SK-N-SH treated with all-trans-retinoic acid at 6 μM for 48 hours (cell line): ENCODE data around the gene CDC25C.
"Not testable (repeated sequence)": the region's sequence is repeated elsewhere in the genome, so short reads cannot be mapped to it uniquely, and the experiment has no call there.

Experiments
- ATAC-seq: fragments of 200-7000 bp; cut with Tn5 transposase; 3 replicates; pipeline ENCODE4 v1.9.1; 2020; ENCODE audit warnings: mild to moderate bottlenecking, moderate library complexity
- CREB5 ChIP-seq: fragments of 250-450 bp; sonication (Bioruptor Pico); IDR thresholded peaks from 2 replicates; pipeline ENCODE4 v1.5.1; 2020; ENCODE audit warnings: low read depth, mild to moderate bottlenecking, moderate library complexity
- CSDC2 ChIP-seq: fragments of 250-450 bp; sonication (Bioruptor Pico); IDR thresholded peaks from 2 replicates; pipeline ENCODE4 v1.5.0; 2020; ENCODE audit warnings: mild to moderate bottlenecking, moderate library complexity
- CSRNP3 ChIP-seq: fragments of 250-450 bp; sonication (Bioruptor Pico); IDR thresholded peaks from 2 replicates; pipeline ENCODE4 v1.5.1; 2021; ENCODE audit warnings: mild to moderate bottlenecking, moderate library complexity
- ESRRG ChIP-seq: fragments of 250-450 bp; sonication (Bioruptor Pico); IDR thresholded peaks from 2 replicates; pipeline ENCODE4 v1.6.1; 2021; ENCODE audit warnings: mild to moderate bottlenecking
- GLIS3 ChIP-seq: fragments of 250-450 bp; sonication (Bioruptor Pico); IDR thresholded peaks from 2 replicates; pipeline ENCODE4 v1.5.0; 2020; ENCODE audit warnings: mild to moderate bottlenecking, moderate library complexity
- ISL1 ChIP-seq: fragments of 250-450 bp; sonication (Bioruptor Pico); IDR thresholded peaks from 2 replicates; pipeline ENCODE4 v2.1.2; 2022; ENCODE audit warnings: mild to moderate bottlenecking, moderate library complexity
- OSR1 ChIP-seq: fragments of 250-450 bp; sonication (Bioruptor Pico); IDR thresholded peaks from 2 replicates; pipeline ENCODE4 v1.8.0; 2022; ENCODE audit warnings: moderate library complexity, mild to moderate bottlenecking, inconsistent platforms
- PATZ1 ChIP-seq: fragments of 250-450 bp; sonication (Bioruptor Pico); IDR thresholded peaks from 2 replicates; pipeline ENCODE4 v1.8.0; 2020; ENCODE audit warnings: mild to moderate bottlenecking, moderate library complexity, borderline replicate concordance
- POU6F1 ChIP-seq: fragments of 250-450 bp; sonication (Bioruptor Pico); IDR thresholded peaks from 2 replicates; pipeline ENCODE4 v1.8.0; 2021; ENCODE audit warnings: low read depth, mild to moderate bottlenecking, moderate library complexity, borderline replicate concordance
- PPARA ChIP-seq: fragments of 250-450 bp; sonication (Bioruptor Pico); IDR thresholded peaks from 2 replicates; pipeline ENCODE4 v1.5.0; 2020; ENCODE audit warnings: mild to moderate bottlenecking, borderline replicate concordance
- RARB ChIP-seq: fragments of 250-450 bp; sonication (Bioruptor Pico); IDR thresholded peaks from 2 replicates; pipeline ENCODE4 v1.8.0; 2021; ENCODE audit warnings: mild to moderate bottlenecking, moderate library complexity
- SNAI2 ChIP-seq: fragments of 250-450 bp; sonication (Bioruptor Pico); IDR thresholded peaks from 2 replicates; pipeline ENCODE4 v1.5.0; 2020; ENCODE audit warnings: mild to moderate bottlenecking, moderate library complexity
- TCF4 ChIP-seq: fragments of 250-450 bp; sonication (Bioruptor Pico); IDR thresholded peaks from 2 replicates; pipeline ENCODE4 v1.8.0; 2021; ENCODE audit warnings: mild to moderate bottlenecking, moderate library complexity, borderline replicate concordance
- TOX ChIP-seq: fragments of 250-450 bp; sonication (Bioruptor Pico); IDR thresholded peaks from 2 replicates; pipeline ENCODE4 v1.8.0; 2021; ENCODE audit warnings: mild to moderate bottlenecking, moderate library complexity, borderline replicate concordance
- TSHZ2 ChIP-seq: fragments of 250-450 bp; sonication (Bioruptor Pico); IDR thresholded peaks from 2 replicates; pipeline ENCODE4 v1.5.0; 2020; ENCODE audit warnings: mild to moderate bottlenecking, moderate library complexity
- ZC3H10 ChIP-seq: fragments of 250-450 bp; sonication (Bioruptor Pico); IDR thresholded peaks from 2 replicates; pipeline ENCODE4 v1.5.1; 2021; ENCODE audit warnings: mild to moderate bottlenecking, moderate library complexity
- ZFP3 ChIP-seq: fragments of 250-450 bp; sonication (Bioruptor Pico); IDR thresholded peaks from 2 replicates; pipeline ENCODE4 v1.5.0; 2020; ENCODE audit warnings: mild to moderate bottlenecking, moderate library complexity
- ZFP30 ChIP-seq: fragments of 450-650 bp; formaldehyde crosslinking; IDR thresholded peaks from 2 replicates; pipeline ENCODE4 v1.5.0; 2022; ENCODE audit warnings: mild to moderate bottlenecking, moderate library complexity
- ZNF565 ChIP-seq: fragments of 450-650 bp; formaldehyde crosslinking; conservative IDR thresholded peaks from 2 replicates; pipeline ENCODE4 v1.5.0; 2020; ENCODE audit warnings: low read depth, mild to moderate bottlenecking, moderate library complexity
- ZNF70 ChIP-seq: fragments of 450-650 bp; formaldehyde crosslinking; IDR thresholded peaks from 2 replicates; pipeline ENCODE4 v1.5.0; 2020; ENCODE audit warnings: mild to moderate bottlenecking, moderate library complexity
- ZNF8 ChIP-seq: fragments of 450-650 bp; formaldehyde crosslinking; IDR thresholded peaks from 2 replicates; pipeline ENCODE4 v1.5.0; 2020; ENCODE audit warnings: mild to moderate bottlenecking, moderate library complexity

CDC25C gene

GRCh38 chr5:138334867-138335447 is 3.4 kb upstream of the CDC25C start:
- no peak for ATAC-seq
- no peak for TF ChIP-seq ZC3H10
- TF ChIP-seq ZNF70 (CRISPR knock-in tag), result no peak
- no peak for TF ChIP-seq TSHZ2 (CRISPR knock-in tag)
- no peak for TF ChIP-seq CREB5
- no peak for TF ChIP-seq PATZ1
- no peak for TF ChIP-seq ZFP30 (CRISPR knock-in tag)
- TF ChIP-seq RARB, result no peak
- no peak for TF ChIP-seq TCF4 (CRISPR knock-in tag)
- TF ChIP-seq TOX (CRISPR knock-in tag), result no peak
- no peak for TF ChIP-seq SNAI2 (CRISPR knock-in tag)
- TF ChIP-seq ESRRG (CRISPR knock-in tag), result no peak
- TF ChIP-seq ISL1 (CRISPR knock-in tag), result no peak

- peak; percentile 4 for ATAC-seq
- TF ChIP-seq CSDC2 (CRISPR knock-in tag), result no peak
- TF ChIP-seq ZFP30 (CRISPR knock-in tag), result no peak
- TF ChIP-seq POU6F1 (CRISPR knock-in tag), result no peak
- no peak for TF ChIP-seq ZNF70 (CRISPR knock-in tag)
- no peak for TF ChIP-seq ZFP3 (CRISPR knock-in tag)
- no peak for TF ChIP-seq ZC3H10
- TF ChIP-seq GLIS3 (CRISPR knock-in tag), result no peak
- no peak for TF ChIP-seq SNAI2 (CRISPR knock-in tag)
- no peak for TF ChIP-seq ISL1 (CRISPR knock-in tag)
- TF ChIP-seq PATZ1, result no peak
- no peak for TF ChIP-seq PPARA (CRISPR knock-in tag)
- TF ChIP-seq OSR1 (CRISPR knock-in tag), result no peak
- no peak for TF ChIP-seq TOX (CRISPR knock-in tag)
- no peak for TF ChIP-seq CSRNP3 (CRISPR knock-in tag)
- TF ChIP-seq CREB5, result no peak
- TF ChIP-seq TCF4 (CRISPR knock-in tag), result no peak
- no peak for TF ChIP-seq ZNF565 (CRISPR knock-in tag)
- no peak for TF ChIP-seq RARB
- no peak for TF ChIP-seq ZNF8 (CRISPR knock-in tag)
Measured at GRCh38 chr5:138330813-138331448, 673 bp downstream of the CDC25C start.

- ATAC-seq, result not testable (repeated sequence)
Measured at GRCh38 chr5:138318211-138318610, 13.4 kb downstream of the CDC25C start.
